Ectodermal cell (in vitro differentiated cells): Measurements from ENCODE around the gene MFAP3L. TPM values are rescaled to one million over a fixed set of nuclear protein-coding genes. Genes with fewer than 3 reads are reported as not detected.

Source experiments
- H3K27ac ChIP-seq: 2 replicates; pipeline ENCODE4 v1.7.0; 2013; ENCODE audit warnings: mild to moderate bottlenecking, low read depth, low read length; ENCODE audit not compliant: insufficient read depth, poor library complexity, severe bottlenecking
- H3K27me3 ChIP-seq: 2 replicates; pipeline ENCODE4 v1.7.0; 2013; ENCODE audit warnings: mild to moderate bottlenecking, low read length; ENCODE audit not compliant: insufficient read depth, control insufficient read depth, poor library complexity, severe bottlenecking
- H3K36me3 ChIP-seq: one replicate; pipeline ENCODE4 v1.7.0; 2013; ENCODE audit warnings: low read length; ENCODE audit not compliant: control insufficient read depth, insufficient read depth
- H3K4me1 ChIP-seq: one replicate; pipeline ENCODE4 v1.7.0; 2013; ENCODE audit warnings: low read length; ENCODE audit not compliant: control insufficient read depth, insufficient read depth
- H3K4me3 ChIP-seq: 2 replicates; pipeline ENCODE4 v1.7.0; 2013; ENCODE audit warnings: low read depth, low read length, control low read depth; ENCODE audit not compliant: insufficient read depth
- H3K9me3 ChIP-seq: 2 replicates; pipeline ENCODE4 v1.7.0; 2013; ENCODE audit warnings: mild to moderate bottlenecking, low read length, moderate library complexity; ENCODE audit not compliant: control insufficient read depth
- WGBS, 2 experiments: methylation state at CpG; one replicate each; pipeline ENCODE4 v1.1.7; 2013; ENCODE audit warnings: missing lambda C conversion rate in 2 of 2; 5-methylcytosine and 5-hydroxymethylcytosine counted together
- polyA plus RNA-seq, 4 experiments: library from polyadenylated mRNA; stranded (reverse); fragments of 50-300 nt; gene quantifications; one replicate each; pipeline ENCODE4 v1.2.3, GENCODE V29; 2013

Gene MFAP3L
- polyA plus RNA-seq (2013, experiment 1 of 4): 10.3 TPM
- 14.9 TPM for polyA plus RNA-seq (2013, experiment 2 of 4)
- polyA plus RNA-seq (2013, experiment 3 of 4): 10.9 TPM
- polyA plus RNA-seq (2013, experiment 4 of 4): 15.1 TPM

- WGBS, 2 experiments: 0% methylated on average over 84 of the region's 86 CpGs
- H3K9me3 ChIP-seq: no peaks in the 10 kb centered on the region
- peak within 1 kb of the TSS; percentile 81 for H3K27ac ChIP-seq
- no peaks in the 10 kb centered on the region for H3K36me3 ChIP-seq
- H3K4me3 ChIP-seq: peak within 1 kb of the TSS; percentile 79
- H3K27me3 ChIP-seq: peaks cover 45% of the 10 kb centered on the region
- H3K4me1 ChIP-seq: no peaks in the 10 kb centered on the region
Observed at GRCh38 chr4:170026253-170027021, at the start of gene MFAP3L. TSS of gene MFAP3L (minus strand) at chr4:170026395. CDS start at chr4:170005877, 20,518 bp downstream.

DNA sequence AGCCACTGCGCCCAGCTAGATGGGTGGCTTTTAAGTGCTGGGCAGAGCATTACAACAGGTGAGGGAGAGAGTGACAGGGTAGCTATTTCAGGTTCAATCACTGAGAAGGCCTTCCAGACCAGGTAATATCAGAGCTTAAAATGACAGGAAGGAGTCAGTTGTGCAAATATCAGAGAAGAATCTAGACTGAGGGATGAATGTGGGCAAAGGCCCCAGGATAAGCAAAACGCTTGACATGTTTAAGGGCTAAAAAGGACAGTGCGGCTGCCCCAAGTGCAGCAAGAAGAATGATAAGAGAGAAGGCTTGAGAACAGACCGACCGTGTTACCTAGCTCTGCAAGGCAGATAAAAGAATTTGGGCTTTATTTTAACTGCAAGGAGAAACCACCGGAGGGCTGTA lies 45.0 kb upstream of the MFAP3L start:
- Histone ChIP-seq H3K4me1 (no peaks in the 10 kb centered on the region), H3K36me3 (peaks cover 20% of the 10 kb centered on the region), H3K27me3 (no peaks in the 10 kb centered on the region), H3K27ac (no peak overlapping the region), H3K9me3 (no peaks in the 10 kb centered on the region), H3K4me3 (no peak overlapping the region)
- WGBS, 2 experiments: 92 to 94% methylated on average over 6 of the region's 6 CpGs

DNA sequence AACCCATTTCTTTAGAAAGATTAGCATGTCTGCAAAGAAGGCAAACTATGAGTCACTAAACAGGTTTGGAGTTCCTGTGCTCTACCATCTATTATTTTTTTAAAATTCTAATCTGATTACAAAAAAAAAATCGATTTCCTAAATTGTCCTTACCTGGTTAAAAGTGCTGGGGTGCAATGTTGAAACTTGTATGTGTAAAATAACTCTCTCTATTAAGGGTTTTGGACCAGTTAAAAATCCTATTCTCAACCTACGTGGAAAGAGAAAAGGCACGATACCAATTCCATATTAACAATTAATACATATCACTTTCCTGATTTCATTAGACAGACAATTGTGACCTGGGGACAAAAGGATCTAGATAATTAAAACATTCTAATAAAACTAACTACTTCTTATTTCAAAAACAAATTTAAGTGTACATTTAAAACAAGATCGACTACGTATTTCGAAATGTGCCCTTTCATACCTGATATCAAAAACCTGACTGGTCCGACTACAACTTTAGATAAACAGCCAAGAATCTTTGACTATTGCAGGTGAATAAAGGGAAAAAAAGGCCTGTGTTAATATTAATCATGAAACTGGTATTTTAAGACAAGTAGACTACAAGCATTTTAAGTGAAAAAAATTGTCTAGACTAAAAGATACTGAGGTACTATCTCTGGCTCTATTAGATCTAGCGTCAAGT lies 42.4 kb upstream of the MFAP3L start:
- H3K9me3 ChIP-seq: no peaks in the 10 kb centered on the region
- no peak overlapping the region for H3K4me3 ChIP-seq
- no peak overlapping the region for H3K27ac ChIP-seq
- H3K36me3 ChIP-seq: peaks cover 10% of the 10 kb centered on the region
- no peaks in the 10 kb centered on the region for H3K4me1 ChIP-seq
- no peaks in the 10 kb centered on the region for H3K27me3 ChIP-seq
- 94 to 99% methylated on average over 7 to 8 of the region's 8 CpGs for WGBS, 2 experiments

GRCh38 chr4:170059421-170059820 lies 33.2 kb upstream of the MFAP3L start:
- Histone ChIP-seq H3K27me3 (no peaks in the 10 kb centered on the region), H3K36me3 (peaks cover 4% of the 10 kb centered on the region), H3K27ac (no peak overlapping the region), H3K4me3 (no peak overlapping the region), H3K4me1 (no peaks in the 10 kb centered on the region), H3K9me3 (no peaks in the 10 kb centered on the region)
- WGBS, 2 experiments: 82 to 89% methylated on average over 3 to 4 of the region's 4 CpGs

GRCh38 chr4:170058826-170059225 lies 32.6 kb upstream of the MFAP3L start:
- WGBS, 2 experiments: 90 to 96% methylated on average over 2 of the region's 2 CpGs
- peaks cover 4% of the 10 kb centered on the region for H3K36me3 ChIP-seq

GRCh38 chr4:170057866-170058265 lies 31.7 kb upstream of the MFAP3L start:
- no peaks in the 10 kb centered on the region for H3K4me1 ChIP-seq
- no peaks in the 10 kb centered on the region for H3K27me3 ChIP-seq
- H3K9me3 ChIP-seq: no peaks in the 10 kb centered on the region
- H3K36me3 ChIP-seq: peaks cover 4% of the 10 kb centered on the region
- WGBS, 2 experiments: 82 to 93% methylated on average over 4 of the region's 4 CpGs
- H3K4me3 ChIP-seq: no peak overlapping the region
- no peak overlapping the region for H3K27ac ChIP-seq

More at GRCh38 chr4:170058826-170059225, 32.6 kb upstream of the MFAP3L start:
- Histone ChIP-seq H3K4me3 (no peak overlapping the region), H3K9me3 (no peaks in the 10 kb centered on the region), H3K27ac (no peak overlapping the region), H3K4me1 (no peaks in the 10 kb centered on the region), H3K27me3 (no peaks in the 10 kb centered on the region)

DNA sequence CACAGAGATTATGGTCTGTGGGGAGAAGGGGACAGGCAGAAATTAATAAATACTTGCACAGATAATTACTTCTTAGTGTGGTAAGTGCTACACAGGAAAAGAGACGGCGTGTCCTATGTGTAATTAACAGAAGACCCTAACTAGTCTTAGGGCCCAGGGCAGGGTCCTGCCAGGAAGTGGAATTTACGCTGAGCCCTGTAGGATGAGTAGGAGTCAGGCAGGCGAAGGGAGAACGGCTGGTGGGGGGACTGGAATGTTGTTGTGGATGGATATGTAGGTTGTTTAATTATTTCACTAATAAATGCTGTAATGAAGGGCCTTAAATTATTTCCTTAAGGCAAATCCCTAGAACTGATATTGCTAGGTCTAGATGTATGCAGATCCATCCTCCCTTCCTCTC lies 26.7 kb upstream of the MFAP3L start:
- Histone ChIP-seq H3K4me1 (no peaks in the 10 kb centered on the region), H3K4me3 (no peak overlapping the region), H3K36me3 (no peaks in the 10 kb centered on the region), H3K27ac (no peak overlapping the region), H3K9me3 (no peaks in the 10 kb centered on the region), H3K27me3 (no peaks in the 10 kb centered on the region)
- WGBS, 2 experiments: 83 to 92% methylated on average over 5 of the region's 5 CpGs

DNA sequence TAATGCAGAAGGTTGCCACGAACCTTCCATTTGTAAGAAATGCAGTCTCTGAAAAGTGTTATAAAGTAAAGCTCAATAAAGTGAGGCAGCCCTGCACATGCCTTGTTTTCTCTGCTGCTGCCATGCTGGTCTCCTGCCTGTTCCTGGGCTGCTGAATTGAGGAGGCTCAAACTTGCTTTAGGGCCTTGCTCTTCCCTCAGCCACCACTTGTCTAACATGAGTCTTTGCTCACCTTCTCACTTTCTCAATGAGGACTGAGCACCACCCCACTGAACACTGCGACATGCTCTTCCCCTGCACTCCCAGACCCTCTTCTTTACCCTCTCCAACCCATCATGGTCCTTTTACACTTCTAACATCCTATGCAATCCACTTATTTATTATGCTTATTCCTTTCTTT lies 25.2 kb upstream of the MFAP3L start:
- no peaks in the 10 kb centered on the region for H3K9me3 ChIP-seq
- 87 to 97% methylated on average over 2 of the region's 2 CpGs for WGBS, 2 experiments
- no peaks in the 10 kb centered on the region for H3K4me1 ChIP-seq
- H3K27me3 ChIP-seq: no peaks in the 10 kb centered on the region
- H3K36me3 ChIP-seq: no peaks in the 10 kb centered on the region
- H3K4me3 ChIP-seq: no peak overlapping the region
- no peak overlapping the region for H3K27ac ChIP-seq

DNA sequence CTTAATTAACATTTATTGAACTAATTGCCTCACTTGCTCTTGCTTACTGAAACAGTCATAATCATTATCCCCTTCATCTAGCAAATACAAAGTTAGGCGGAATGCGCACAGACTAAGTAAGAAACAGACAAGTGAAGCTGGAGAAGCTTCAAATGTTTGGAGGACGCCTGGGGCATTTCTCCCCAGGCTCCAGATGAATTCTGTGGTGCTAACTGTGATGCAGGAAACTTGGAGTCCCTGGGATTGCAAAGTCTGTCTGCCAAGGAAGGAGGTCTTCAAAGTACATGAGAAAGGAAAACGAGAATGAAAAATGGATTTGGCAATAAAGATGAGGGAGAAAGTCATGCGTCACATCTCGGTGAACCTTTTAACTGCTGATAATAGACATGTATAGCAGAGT lies 23.6 kb upstream of the MFAP3L start:
- Histone ChIP-seq H3K4me1 (no peaks in the 10 kb centered on the region), H3K36me3 (no peaks in the 10 kb centered on the region), H3K27ac (no peak overlapping the region), H3K27me3 (no peaks in the 10 kb centered on the region), H3K4me3 (no peak overlapping the region), H3K9me3 (no peaks in the 10 kb centered on the region)
- whole genome bisulfite sequencing, 2 experiments: 90 to 94% methylated on average over 6 of the region's 6 CpGs

- no peak overlapping the region for H3K4me3 ChIP-seq
- H3K27ac ChIP-seq: no peak overlapping the region
- no peaks in the 10 kb centered on the region for H3K4me1 ChIP-seq
- H3K27me3 ChIP-seq: no peaks in the 10 kb centered on the region
- 52 to 56% methylated on average over 3 to 4 of the region's 4 CpGs for WGBS, 2 experiments
- no peaks in the 10 kb centered on the region for H3K9me3 ChIP-seq
- H3K36me3 ChIP-seq: no peaks in the 10 kb centered on the region
Observed at GRCh38 chr4:170047771-170048354, 21.7 kb upstream of the MFAP3L start.
